NCI-H1092 (cell line): ENCODE results near the gene MAPK6.

Experiments used
- DNase-seq: peaks from one replicate; lab custom pipeline; 2025; lab: John Stamatoyannopoulos, UW

The MAPK6 gene

GRCh38 chr15:52103217-52104207 lies 84.5 kb downstream of the MAPK6 start:
- no peak for DNase-seq

GRCh38 chr15:52104532-52105004 lies 85.5 kb downstream of the MAPK6 start:
- DNase-seq: no peak

- DNase-seq: no peak
These were observed 86.8 kb downstream of the MAPK6 start for GRCh38 chr15:52105846-52106245.

GRCh38 chr15:52106641-52107040 lies 87.6 kb downstream of the MAPK6 start:
- DNase-seq: no peak

- DNase-seq: no peak
These were observed 88.2 kb downstream of the MAPK6 start for GRCh38 chr15:52107238-52107637.

GRCh38 chr15:52109559-52110451 lies 90.8 kb downstream of the MAPK6 start:
- no peak for DNase-seq

- no peak for DNase-seq
These were observed 92.6 kb downstream of the MAPK6 start for GRCh38 chr15:52111517-52112202.

- no peak for DNase-seq
These were observed 93.3 kb downstream of the MAPK6 start for GRCh38 chr15:52112203-52112750.

GRCh38 chr15:52113235-52113634 lies 94.2 kb downstream of the MAPK6 start:
- DNase-seq: no peak

GRCh38 chr15:52113708-52114107 lies 94.7 kb downstream of the MAPK6 start:
- DNase-seq: no peak

- DNase-seq: peak; percentile 34
These were observed 95.4 kb downstream of the MAPK6 start for GRCh38 chr15:52114261-52115055.

GRCh38 chr15:52115598-52116427 lies 96.8 kb downstream of the MAPK6 start:
- DNase-seq: no peak
